GM23248 (cell line): ENCODE results near the gene PAK4. TPM values are rescaled to one million over a fixed set of nuclear protein-coding genes. Genes with fewer than 3 reads are reported as not detected.
"Not testable (repeated sequence)": the region's sequence is repeated elsewhere in the genome, so short reads cannot be mapped to it uniquely, and the experiment has no call there.

Experiments used
- DNase-seq: peaks from one replicate; pipeline ENCODE4 v3.0.0-alpha.2; 2015
- H2AFZ ChIP-seq: fragments of 200-600 bp; sonication (generic); 2 replicates; pipeline ENCODE4 v1.6.1; 2016; ENCODE audit warnings: antibody characterized with exemption
- H3F3A ChIP-seq: fragments of 200-600 bp; sonication (generic); 2 replicates; pipeline ENCODE4 v1.6.1; 2016; ENCODE audit warnings: mild to moderate bottlenecking, antibody characterized with exemption, mixed run types; ENCODE audit not compliant: insufficient read depth
- H3K27ac ChIP-seq: fragments of 200-600 bp; sonication (generic); 2 replicates; pipeline ENCODE4 v1.5.1; 2016; ENCODE audit warnings: mild to moderate bottlenecking
- H3K27me3 ChIP-seq: fragments of 200-600 bp; sonication (generic); replicated peaks from 2 replicates; pipeline ENCODE4 v1.6.1; 2016; ENCODE audit warnings: mild to moderate bottlenecking; ENCODE audit not compliant: insufficient read depth
- H3K36me3 ChIP-seq: fragments of 200-600 bp; sonication (generic); 2 replicates; pipeline ENCODE4 v1.6.1; 2016; ENCODE audit warnings: low read depth, mild to moderate bottlenecking
- H3K4me1 ChIP-seq: fragments of 200-600 bp; sonication (generic); 2 replicates; pipeline ENCODE4 v1.6.1; 2016; ENCODE audit warnings: mild to moderate bottlenecking; ENCODE audit not compliant: insufficient read depth
- H3K4me2 ChIP-seq: fragments of 200-600 bp; sonication (generic); one replicate; pipeline ENCODE4 v1.6.1; 2016; ENCODE audit warnings: mild to moderate bottlenecking; ENCODE audit not compliant: unreplicated experiment
- H3K4me3 ChIP-seq: fragments of 200-600 bp; sonication (generic); 2 replicates; pipeline ENCODE4 v1.5.1; 2016; ENCODE audit warnings: mild to moderate bottlenecking
- H3K79me2 ChIP-seq: fragments of 200-600 bp; sonication (generic); 2 replicates; pipeline ENCODE4 v1.6.1; 2016; ENCODE audit warnings: mild to moderate bottlenecking; ENCODE audit not compliant: insufficient read depth
- H3K9ac ChIP-seq: fragments of 200-600 bp; sonication (generic); 2 replicates; pipeline ENCODE4 v1.6.1; 2016; ENCODE audit warnings: mild to moderate bottlenecking
- H3K9me2 ChIP-seq: fragments of 200-600 bp; sonication (generic); 2 replicates; pipeline ENCODE4 v1.6.1; 2016; ENCODE audit warnings: mixed run types, mild to moderate bottlenecking, moderate library complexity; ENCODE audit not compliant: insufficient read depth
- H3K9me3 ChIP-seq: fragments of 200-600 bp; sonication (generic); one replicate; pipeline ENCODE4 v1.6.1; 2017; ENCODE audit warnings: low read depth
- H4K20me1 ChIP-seq: fragments of 200-600 bp; sonication (generic); 2 replicates; pipeline ENCODE4 v1.6.0; 2016; ENCODE audit not compliant: insufficient read depth
- EZH2 ChIP-seq: fragments of 200-600 bp; sonication (generic); IDR thresholded peaks from 2 replicates; pipeline ENCODE4 v1.6.1; 2018; ENCODE audit warnings: antibody characterized with exemption, mild to moderate bottlenecking; ENCODE audit not compliant: insufficient read depth, poor library complexity, severe bottlenecking
- EZH2phosphoT487 ChIP-seq: fragments of 200-600 bp; sonication (generic); IDR thresholded peaks from 2 replicates; pipeline ENCODE4 v1.6.1; 2018; ENCODE audit warnings: antibody characterized with exemption, moderate library complexity, mild to moderate bottlenecking, low read depth; ENCODE audit not compliant: insufficient read depth
- WGBS, 2 experiments: methylation state at CpG; one replicate each; pipeline ENCODE4 v1.1.6; 2015 to 2017; ENCODE audit warnings: low lambda C conversion rate in 2 of 2, low coverage in 1 of 2; ENCODE audit errors: missing lambda C conversion rate in 2 of 2; 5-methylcytosine and 5-hydroxymethylcytosine counted together
- in situ Hi-C: fragments of 300-500 bp; cut with MboI; formaldehyde crosslinking; loops from 2 replicates; pipeline ENCODE4 v1.15.0; 2020
- polyA plus RNA-seq: library from polyadenylated mRNA; unstranded; fragments of >200 nt; fragmentation: Nextera tagmentation; extraction: Ambion mirVana; gene quantifications from 2 replicates; pipeline ENCODE4 v1.2.1, GENCODE V29; 2016
- total RNA-seq: library from RNA; depleted of rRNA; stranded (reverse); fragments of >200 nt; shearing (Covaris generic); gene quantifications from 2 replicates; pipeline ENCODE4 v1.2.3, GENCODE V29; 2014

The PAK4 gene
- total and polyA plus RNA-seq, 2 experiments from 2014 or later, result 10.9 to 20.1 TPM

DNA sequence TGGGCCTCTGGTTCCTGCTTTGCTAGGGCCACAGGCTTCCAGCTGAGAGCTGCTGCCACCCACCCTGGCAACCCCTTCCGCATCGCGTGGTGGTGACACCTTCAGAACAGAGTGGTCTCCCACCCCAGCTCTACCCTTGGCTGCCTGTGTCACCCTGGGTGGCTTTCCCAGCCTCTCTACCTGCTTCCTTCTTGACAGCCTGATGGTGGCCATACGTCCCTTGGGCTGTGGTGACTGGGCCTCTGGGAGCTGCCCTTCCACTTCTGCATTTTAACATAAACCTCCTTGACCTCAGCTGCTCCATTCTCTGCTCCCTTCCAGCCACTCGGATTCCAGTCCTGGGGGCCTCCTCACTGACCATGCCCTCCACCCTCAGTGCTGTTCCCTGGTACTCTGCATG, 17.0 kb downstream of the PAK4 start:
- in situ Hi-C loops, result no loop called here
- H3K27me3 ChIP-seq, result no peaks in the 10 kb centered on the region
- no peaks in the 10 kb centered on the region for H3K36me3 ChIP-seq
- no peak overlapping the region for H2AFZ ChIP-seq
- H3F3A ChIP-seq, result no peaks in the 10 kb centered on the region
- no peak for DNase-seq
- H3K4me2 ChIP-seq, result no peak overlapping the region
- H3K27ac ChIP-seq, result no peak overlapping the region
- no peak overlapping the region for H3K4me3 ChIP-seq
- H3K79me2 ChIP-seq, result peaks cover 95% of the 10 kb centered on the region
- no peaks in the 10 kb centered on the region for H3K9me2 ChIP-seq
- 87 to 90% methylated on average over 5 of the region's 5 CpGs for WGBS, 2 experiments
- no peak overlapping the region for H3K9ac ChIP-seq
- H3K4me1 ChIP-seq, result no peaks in the 10 kb centered on the region
- TF ChIP-seq EZH2 (no peak), EZH2phosphoT487 (no peak)
- H4K20me1 ChIP-seq, result no peaks in the 10 kb centered on the region; the same call in none of the 2 replicates
- H3K9me3 ChIP-seq, result no peaks in the 10 kb centered on the region

DNA sequence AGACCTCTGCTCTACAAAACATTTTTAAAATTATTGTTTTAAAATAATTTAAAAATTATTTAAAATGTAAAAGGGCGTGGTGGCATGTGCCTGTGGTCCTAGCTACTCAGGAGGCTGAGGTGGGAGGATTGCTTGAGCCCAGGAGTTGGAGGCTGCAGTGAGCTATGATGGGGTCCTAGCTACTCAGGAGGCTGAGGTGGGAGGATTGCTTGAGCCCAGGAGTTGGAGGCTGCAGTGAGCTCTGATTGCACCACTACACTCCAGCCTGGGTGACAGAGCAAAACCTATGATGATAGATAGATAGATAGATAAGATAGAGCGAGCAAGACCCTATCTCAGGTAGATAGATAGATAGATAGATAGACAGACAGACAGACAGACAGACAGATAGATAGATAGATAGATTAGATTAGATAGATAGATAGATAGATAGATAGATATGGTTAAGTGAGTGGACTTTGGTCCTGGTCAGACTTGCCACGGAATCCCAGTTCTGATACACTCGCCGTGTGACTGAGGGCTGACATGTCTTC, 18.2 kb downstream of the PAK4 start:
- H3K4me1 ChIP-seq, H3K4me3 ChIP-seq, H2AFZ ChIP-seq, DNase-seq, H3K27me3 ChIP-seq, H3K9me2 ChIP-seq, H4K20me1 ChIP-seq, H3K9me3 ChIP-seq, H3K4me2 ChIP-seq, in situ Hi-C loops, H3K27ac ChIP-seq, H3K36me3 ChIP-seq, H3K9ac ChIP-seq, H3F3A ChIP-seq: not testable (repeated sequence)
- 92% methylated on average over 5 of the region's 5 CpGs for WGBS, 2 experiments
- peaks cover 95% of the 10 kb centered on the region for H3K79me2 ChIP-seq

GRCh38 chr19:39144290-39145071, 18.9 kb downstream of the PAK4 start:
- in situ Hi-C loops, result no loop called here
- no peaks in the 10 kb centered on the region; the same call in none of the 2 replicates for H4K20me1 ChIP-seq
- H2AFZ ChIP-seq, result no peak overlapping the region
- TF ChIP-seq EZH2 (no peak), EZH2phosphoT487 (no peak)
- DNase-seq, result no peak
- H3K4me1 ChIP-seq, result no peaks in the 10 kb centered on the region
- 54 to 59% methylated on average over 14 of the region's 14 CpGs for WGBS, 2 experiments
- H3F3A ChIP-seq, result no peaks in the 10 kb centered on the region
- no peak overlapping the region for H3K4me2 ChIP-seq
- H3K79me2 ChIP-seq, result peaks cover 95% of the 10 kb centered on the region
- no peak overlapping the region for H3K27ac ChIP-seq
- H3K36me3 ChIP-seq, result no peaks in the 10 kb centered on the region
- H3K9me2 ChIP-seq, result no peaks in the 10 kb centered on the region
- H3K27me3 ChIP-seq, result no peaks in the 10 kb centered on the region
- no peak overlapping the region for H3K9ac ChIP-seq
- H3K9me3 ChIP-seq, result no peaks in the 10 kb centered on the region
- no peak overlapping the region for H3K4me3 ChIP-seq

GRCh38 chr19:39145180-39145953, 19.8 kb downstream of the PAK4 start:
- peaks cover 95% of the 10 kb centered on the region for H3K79me2 ChIP-seq
- no peaks in the 10 kb centered on the region for H3F3A ChIP-seq
- H2AFZ ChIP-seq, result no peak overlapping the region
- H3K27me3 ChIP-seq, result no peaks in the 10 kb centered on the region
- no peak overlapping the region for H3K4me3 ChIP-seq
- no peaks in the 10 kb centered on the region for H3K9me2 ChIP-seq
- H3K9me3 ChIP-seq, result no peaks in the 10 kb centered on the region
- no peaks in the 10 kb centered on the region; the same call in none of the 2 replicates for H4K20me1 ChIP-seq
- no peaks in the 10 kb centered on the region for H3K36me3 ChIP-seq
- no peaks in the 10 kb centered on the region for H3K4me1 ChIP-seq
- H3K4me2 ChIP-seq, result no peak overlapping the region
- H3K27ac ChIP-seq, result no peak overlapping the region
- in situ Hi-C loops, result no loop called here
- no peak for DNase-seq
- H3K9ac ChIP-seq, result no peak overlapping the region
- 58 to 61% methylated on average over 25 to 26 of the region's 26 CpGs for WGBS, 2 experiments
- TF ChIP-seq EZH2 (no peak), EZH2phosphoT487 (no peak)
